Lung (tissue), 12 donors: ENCODE results near the gene FHL3. TPM values are rescaled to one million over a fixed set of nuclear protein-coding genes. Genes with fewer than 3 reads are reported as not detected.

ENCODE experiments used
- ATAC-seq: fragments of 200-7000 bp; cut with Tn5 transposase; one replicate; pipeline ENCODE4 v1.9.1; 2020; ENCODE audit warnings: moderate number of reproducible peaks; ENCODE audit not compliant: insufficient read depth, low FRiP score
- DNase-seq, 3 donors: peaks; one replicate each; pipeline ENCODE4 v3.0.0-alpha.2; 2013 to 2017
- H3K27ac ChIP-seq, 2 donors: one replicate each; pipeline ENCODE4 v1.5.1; 2013; ENCODE audit warnings: mild to moderate bottlenecking in 2 of 2, moderate library complexity in 2 of 2, control low read depth in 1 of 2, inconsistent platforms in 1 of 2, low read depth in 1 of 2, low read length in 1 of 2
- H3K27me3 ChIP-seq, 3 donors: one replicate each; pipeline ENCODE4 v1.5.1; 2013; ENCODE audit warnings: low read length in 2 of 3; ENCODE audit not compliant: control insufficient read depth in 3 of 3, insufficient read depth in 3 of 3
- H3K36me3 ChIP-seq, 4 donors: one replicate each; pipeline ENCODE4 v1.5.1; 2013; ENCODE audit warnings: low read length in 4 of 4, mild to moderate bottlenecking in 1 of 4, moderate library complexity in 1 of 4; ENCODE audit not compliant: control insufficient read depth in 4 of 4, insufficient read depth in 4 of 4
- H3K4me1 ChIP-seq, 5 donors: one replicate each; pipeline ENCODE4 v1.5.1; 2013; ENCODE audit warnings: low read length in 5 of 5, mild to moderate bottlenecking in 2 of 5, moderate library complexity in 1 of 5; ENCODE audit not compliant: control insufficient read depth in 5 of 5, insufficient read depth in 5 of 5
- H3K4me3 ChIP-seq: one replicate; pipeline ENCODE4 v1.5.1; 2013; ENCODE audit warnings: mild to moderate bottlenecking, control low read depth, moderate library complexity
- H3K9ac ChIP-seq, 2 donors: one replicate each; pipeline ENCODE4 v1.5.1; 2013; ENCODE audit warnings: low read length in 2 of 2, control low read depth in 1 of 2; ENCODE audit not compliant: insufficient read depth in 1 of 2
- H3K9me3 ChIP-seq, 4 donors: one replicate each; pipeline ENCODE4 v1.5.1; 2013; ENCODE audit warnings: low read length in 3 of 4, mild to moderate bottlenecking in 1 of 4, moderate library complexity in 1 of 4; ENCODE audit not compliant: control insufficient read depth in 4 of 4, insufficient read depth in 3 of 4
- WGBS, 2 donors: extraction: QIAGEN DNeasy Blood & Tissue Kit; methylation state at CpG; one replicate each; pipeline ENCODE4 v1.1.7; 2013; 5-methylcytosine and 5-hydroxymethylcytosine counted together
- polyA plus RNA-seq, 2 donors: library from polyadenylated mRNA; stranded (reverse); fragments of 200-250 nt; gene quantifications; one replicate each; pipeline ENCODE4 v1.2.1, GENCODE V29; 2013
- total RNA-seq, 2 donors: library from RNA; depleted of rRNA in 1 of 2; stranded (reverse); fragments of >200 nt in 1 of 2; gene quantifications; one replicate each; pipeline ENCODE4 v1.2.1, GENCODE V29; 2014 to 2021
- TF ChIP-seq, protein P1 (sequence below): IDR thresholded peaks from 2 replicates; pipeline ENCODE4 v1.5.1; 2012; ENCODE audit warnings: mild to moderate bottlenecking; ENCODE audit errors: control extremely low read depth, extremely low read depth
- donor health status: control.
- donor health status: control.
- donor health status: Bipolar disorder and iron deficiency.
- donor health status: healthy.
- donor health status: DM: yes; HTN: yes; CAD: no.

The FHL3 gene
- total and polyA plus RNA-seq, 4 donors, result 10.0 to 33.1 (median 23.9) TPM

DNA sequence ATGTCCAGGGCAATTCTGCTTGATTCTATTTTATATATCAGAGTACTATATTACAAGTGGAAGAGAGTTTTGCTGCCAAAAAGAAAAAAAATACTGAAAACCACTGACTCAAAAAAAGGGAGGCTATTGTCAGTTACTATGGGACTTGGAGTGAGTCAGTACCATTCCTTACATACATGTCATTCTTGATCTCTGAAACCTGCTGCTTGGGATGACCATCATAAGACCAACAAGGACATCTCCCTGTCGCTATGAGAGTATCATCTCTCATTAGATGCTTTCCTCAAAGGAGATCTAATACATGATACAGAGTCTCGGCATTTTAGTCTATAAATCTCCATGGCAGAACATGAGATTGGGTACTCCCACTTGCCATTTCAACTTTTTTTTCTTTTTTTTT is 46.6 kb downstream of the FHL3 start:
- H3K9ac ChIP-seq, result no peak overlapping the region
- H3K27ac ChIP-seq, result no peak overlapping the region
- ATAC-seq (no peak), DNase-seq (no peak)
- peaks cover 8 to 35% (median 25%) of the 10 kb centered on the region in 4 donors for H3K36me3 ChIP-seq
- TF ChIP-seq, protein P1, sequence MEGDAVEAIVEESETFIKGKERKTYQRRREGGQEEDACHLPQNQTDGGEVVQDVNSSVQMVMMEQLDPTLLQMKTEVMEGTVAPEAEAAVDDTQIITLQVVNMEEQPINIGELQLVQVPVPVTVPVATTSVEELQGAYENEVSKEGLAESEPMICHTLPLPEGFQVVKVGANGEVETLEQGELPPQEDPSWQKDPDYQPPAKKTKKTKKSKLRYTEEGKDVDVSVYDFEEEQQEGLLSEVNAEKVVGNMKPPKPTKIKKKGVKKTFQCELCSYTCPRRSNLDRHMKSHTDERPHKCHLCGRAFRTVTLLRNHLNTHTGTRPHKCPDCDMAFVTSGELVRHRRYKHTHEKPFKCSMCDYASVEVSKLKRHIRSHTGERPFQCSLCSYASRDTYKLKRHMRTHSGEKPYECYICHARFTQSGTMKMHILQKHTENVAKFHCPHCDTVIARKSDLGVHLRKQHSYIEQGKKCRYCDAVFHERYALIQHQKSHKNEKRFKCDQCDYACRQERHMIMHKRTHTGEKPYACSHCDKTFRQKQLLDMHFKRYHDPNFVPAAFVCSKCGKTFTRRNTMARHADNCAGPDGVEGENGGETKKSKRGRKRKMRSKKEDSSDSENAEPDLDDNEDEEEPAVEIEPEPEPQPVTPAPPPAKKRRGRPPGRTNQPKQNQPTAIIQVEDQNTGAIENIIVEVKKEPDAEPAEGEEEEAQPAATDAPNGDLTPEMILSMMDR, result no peak
- no peaks in the 10 kb centered on the region for H3K4me1 ChIP-seq
- no peak overlapping the region for H3K4me3 ChIP-seq
- no peaks in the 10 kb centered on the region for H3K27me3 ChIP-seq
- peaks cover 0 to 2% (median 0%) of the 10 kb centered on the region in 4 donors for H3K9me3 ChIP-seq
- WGBS, 2 donors, result 95 to 97% methylated on average over 2 of the region's 2 CpGs

DNA sequence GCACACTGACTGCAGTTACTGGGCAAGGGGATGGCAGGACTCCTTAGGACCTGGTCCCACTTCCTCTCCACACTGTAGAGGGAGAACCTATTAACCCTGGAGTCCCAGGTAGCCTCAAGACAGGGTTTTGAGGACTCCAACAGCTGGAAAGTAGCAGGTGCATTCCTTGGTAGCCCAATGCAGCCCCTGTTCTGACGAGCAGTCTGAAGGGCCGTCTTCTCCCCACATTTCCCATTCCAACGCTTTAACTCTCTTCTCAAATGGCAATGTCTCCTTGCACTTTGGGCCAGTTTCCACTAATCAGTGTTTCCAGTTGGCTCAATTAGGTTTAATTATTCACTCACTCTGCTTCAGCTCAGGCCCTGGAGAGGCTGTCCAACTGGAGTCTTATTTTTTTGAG is 49.6 kb downstream of the FHL3 start:
- Histone ChIP-seq H3K27me3 (no peaks in the 10 kb centered on the region), H3K9ac (no peak overlapping the region), H3K9me3 (peaks cover 0 to 2% (median 0%) of the 10 kb centered on the region in 4 donors), H3K4me1 (no peaks in the 10 kb centered on the region), H3K4me3 (no peak overlapping the region), H3K36me3 (peaks cover 8 to 25% (median 22%) of the 10 kb centered on the region in 4 donors), H3K27ac (no peak overlapping the region)
- ATAC-seq (no peak), DNase-seq (no peak)
- TF ChIP-seq, protein P1, result no peak
- 71 to 72% methylated on average over 3 of the region's 3 CpGs for WGBS, 2 donors

DNA sequence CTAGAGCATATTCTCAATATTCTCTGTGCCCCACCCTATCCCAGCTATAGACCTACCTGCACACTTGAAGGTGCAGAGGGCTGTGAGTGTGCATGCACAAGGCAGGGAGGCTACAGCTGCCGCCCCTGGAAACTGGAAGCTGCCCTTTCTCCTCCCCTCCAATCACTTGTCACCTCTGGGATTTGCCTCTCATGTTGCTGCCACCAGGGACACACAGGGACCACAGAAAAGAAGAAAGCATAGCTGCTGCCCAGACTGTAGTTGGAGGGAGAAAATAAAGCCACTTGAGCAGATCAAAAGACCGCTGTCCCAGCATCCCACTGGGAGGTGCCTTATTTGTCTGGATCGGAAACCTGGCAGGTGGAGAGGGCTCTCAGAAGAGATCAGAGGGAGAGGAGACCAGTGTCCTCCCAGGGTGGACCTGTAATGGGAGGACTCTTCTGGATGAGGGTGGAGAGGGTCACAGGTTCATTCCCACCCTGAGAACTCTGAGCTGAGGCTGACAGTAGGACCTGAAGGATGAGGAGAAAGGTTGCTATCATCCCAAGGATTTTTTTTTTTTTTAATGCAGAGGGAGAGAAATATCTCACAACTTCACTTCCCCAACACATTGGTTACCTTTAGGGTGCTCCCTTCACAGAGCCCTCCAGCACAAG is 50.9 kb downstream of the FHL3 start:
- no peak for ATAC-seq
- no peak overlapping the region for H3K4me3 ChIP-seq
- H3K4me1 ChIP-seq, result no peaks in the 10 kb centered on the region
- no peak for DNase-seq
- H3K9ac ChIP-seq, result no peak overlapping the region
- no peak overlapping the region for H3K27ac ChIP-seq
- TF ChIP-seq, protein P1, result no peak
- no peaks in the 10 kb centered on the region for H3K9me3 ChIP-seq
- WGBS, 2 donors, result 73 to 78% methylated on average over 3 of the region's 3 CpGs
- no peaks in the 10 kb centered on the region for H3K27me3 ChIP-seq
- peaks cover 4 to 22% (median 18%) of the 10 kb centered on the region in 4 donors for H3K36me3 ChIP-seq

DNA sequence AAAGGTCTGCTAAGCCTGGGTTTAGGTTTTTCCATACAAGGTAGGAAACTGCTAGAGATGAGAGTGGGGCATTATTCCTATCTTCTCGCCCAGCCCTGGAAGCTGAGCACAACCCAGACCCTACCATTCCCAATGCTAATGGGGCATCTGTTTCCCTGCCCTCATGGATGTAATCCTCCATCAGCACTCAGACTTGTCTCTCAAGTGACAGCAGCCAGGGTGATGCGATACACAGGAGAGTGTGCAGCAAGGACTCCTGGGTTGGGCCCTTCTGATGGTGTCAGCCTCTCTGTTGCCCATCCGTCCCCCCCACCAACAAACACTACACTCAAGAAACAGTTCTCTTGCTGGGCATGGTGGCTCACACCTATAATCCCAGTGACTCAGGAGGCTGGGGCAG is 52.6 kb downstream of the FHL3 start:
- H3K4me3 ChIP-seq, result no peak overlapping the region
- no peak for DNase-seq
- no peak overlapping the region for H3K27ac ChIP-seq
- H3K9me3 ChIP-seq, result no peaks in the 10 kb centered on the region
- H3K4me1 ChIP-seq, result no peaks in the 10 kb centered on the region
- no peak overlapping the region for H3K9ac ChIP-seq
- H3K27me3 ChIP-seq, result no peaks in the 10 kb centered on the region
- no peak for ATAC-seq
- WGBS, 2 donors, result 95 to 96% methylated on average over 3 of the region's 3 CpGs
- TF ChIP-seq, protein P1, result no peak
- H3K36me3 ChIP-seq, result peaks cover 0 to 9% (median 6%) of the 10 kb centered on the region in 4 donors
